K562 treated with DMSO at 1 percent for 48 hours (cell line): ENCODE results near the gene OGN. TPM values are rescaled to one million over a fixed set of nuclear protein-coding genes. Genes with fewer than 3 reads are reported as not detected.

Experiments
- total RNA-seq: library from RNA; unstranded; fragments of 300-600 nt; gene quantifications from 2 replicates; pipeline ENCODE4 v1.2.3, GENCODE V29; 2022; ENCODE audit warnings: low replicate concordance; ENCODE audit errors: extremely low read depth

The OGN gene
- not detected in 2 replicates for total RNA-seq

GRCh38 chr9:92404042-92404836, at the start of gene OGN:
Gene OGN, minus strand, starts transcription at chr9:92404578. Its CDS starts 1,171 bp downstream, at chr9:92403407.

GRCh38 chr9:92424340-92424739, 20.0 kb upstream of the OGN start, which contains the start of gene OMD:
Gene OMD, minus strand, starts transcription at chr9:92424471. Its CDS starts 6,913 bp downstream, at chr9:92417558.

Other genes with a start within 250 kb of the OGN start
- 130 TPM in 1 of 2 replicates, not detected in the other for gene IARS1, start 110.9 kb downstream of the OGN start, total RNA-seq
- gene NOL8, start 79.2 kb downstream of the OGN start, total RNA-seq = not detected in 2 replicates
- gene CENPP, start 78.6 kb downstream of the OGN start, total RNA-seq = not detected in 2 replicates
- not detected in 2 replicates for gene OMD, start 19.9 kb upstream of the OGN start, total RNA-seq
- not detected in 2 replicates for gene ASPN, start 77.9 kb upstream of the OGN start, total RNA-seq
- gene ECM2, start 131.4 kb upstream of the OGN start, total RNA-seq = not detected in 2 replicates